ENCODE data around the gene B3GNT2.
"Not testable (repeated sequence)": the region's sequence is repeated elsewhere in the genome, so short reads cannot be mapped to it uniquely, and the experiment has no call there.

B3GNT2 gene

GRCh38 chr2:62229082-62229605 is 33.2 kb downstream of the B3GNT2 start:
- in situ Hi-C loops (cut with HindIII; ENCODE audit: low sequenced_read_pairs), result no loop called here

DNA sequence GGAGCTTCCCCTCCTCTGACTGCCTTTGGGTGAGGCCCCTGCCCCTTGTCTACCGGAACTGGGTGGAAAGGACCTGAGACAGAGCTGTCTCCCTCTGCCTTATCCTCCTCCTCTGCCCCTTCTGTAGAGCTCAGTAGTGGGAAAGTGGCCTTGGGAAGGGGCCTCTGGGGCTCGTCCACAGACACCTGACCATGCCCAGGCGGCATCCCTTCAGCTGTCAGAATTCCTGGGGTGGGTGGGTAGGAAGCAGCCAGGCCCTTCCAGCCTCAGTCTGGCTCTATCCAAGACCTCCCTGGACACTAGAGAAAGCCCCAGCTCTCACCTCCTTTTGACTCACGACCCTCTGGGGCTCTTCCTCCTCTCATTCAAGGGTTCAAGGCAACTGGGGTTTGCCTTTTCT is 35.6 kb downstream of the B3GNT2 start:
- in situ Hi-C loops (cut with HindIII; ENCODE audit: low sequenced_read_pairs), result no loop called here

DNA sequence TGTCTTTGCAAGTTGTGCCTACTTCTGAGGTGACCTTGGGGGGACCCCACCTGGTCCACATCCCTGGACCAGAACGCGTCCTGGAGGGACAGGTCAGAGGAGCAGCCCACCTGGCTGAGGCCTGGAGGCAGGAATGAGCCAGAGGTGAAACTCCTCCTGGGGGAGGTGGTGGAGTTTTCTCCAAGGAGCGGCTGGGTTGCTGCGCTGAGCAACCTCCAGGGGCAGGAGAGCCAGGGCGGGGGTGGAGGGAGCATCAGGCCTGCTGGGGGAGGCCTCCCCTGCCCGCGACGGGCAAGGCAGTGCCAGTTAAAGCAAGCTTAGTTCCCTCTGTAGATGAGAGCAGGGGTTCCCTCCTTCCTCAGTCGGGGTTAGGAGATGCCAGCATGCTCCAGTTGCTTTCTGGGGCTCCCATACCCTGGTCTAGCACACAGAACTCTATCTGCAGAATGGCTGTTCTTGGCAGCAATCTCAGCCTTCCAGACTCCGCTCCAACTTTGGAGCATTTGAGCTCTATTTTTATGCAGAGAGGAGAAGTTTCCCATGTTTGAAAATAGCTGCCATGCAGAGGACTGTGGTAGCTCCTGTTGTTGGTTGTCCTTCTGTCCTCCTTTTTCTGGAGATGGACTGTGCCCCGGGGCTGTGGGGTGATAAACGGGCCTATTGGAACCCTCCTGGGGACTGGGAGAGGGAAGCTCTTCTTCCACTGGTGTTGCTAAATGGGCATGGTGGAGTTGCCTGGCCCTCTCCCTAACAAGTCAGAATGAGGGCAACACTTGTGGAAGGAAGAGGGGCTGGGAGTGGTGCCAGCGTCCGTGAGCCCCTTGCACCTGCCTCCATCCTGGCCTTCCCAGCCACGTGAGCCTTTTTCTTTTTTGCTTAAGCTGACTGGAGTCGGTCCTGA is 39.1 kb downstream of the B3GNT2 start:
- in situ Hi-C loops (cut with HindIII; ENCODE audit: low sequenced_read_pairs), result loop anchor here (5.0 kb wide), 1 partner anchor 97 kb away; no protein-coding TSS in a partner anchor

- in situ Hi-C loops (cut with HindIII; ENCODE audit: low sequenced_read_pairs), result loop anchor here (5.0 kb wide), 1 partner anchor 96 kb away; no protein-coding TSS in a partner anchor
These were observed 40.6 kb downstream of the B3GNT2 start for GRCh38 chr2:62236499-62236898.

DNA sequence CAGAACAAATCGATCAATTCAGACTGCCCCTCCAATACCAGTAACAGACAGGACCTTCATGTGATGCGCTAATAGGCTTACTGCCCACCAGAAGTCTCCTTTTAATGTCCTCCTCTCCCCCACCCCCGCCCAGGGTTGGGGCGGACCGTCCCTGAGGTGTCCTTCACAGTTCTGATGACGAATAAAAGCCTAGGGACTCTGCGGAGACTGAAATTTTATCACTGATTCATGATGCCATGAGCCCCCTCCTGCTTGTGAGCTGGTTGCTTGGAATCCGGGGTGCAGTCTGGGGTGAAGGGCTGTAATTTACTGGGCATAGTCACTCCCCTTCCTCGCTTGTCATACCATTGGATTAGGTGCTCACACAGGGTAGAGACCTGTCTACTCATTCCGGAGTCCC is 42.3 kb downstream of the B3GNT2 start:
- in situ Hi-C loops (cut with HindIII; ENCODE audit: low sequenced_read_pairs), result loop anchor here (5.0 kb wide), 1 partner anchor 94 kb away; no protein-coding TSS in a partner anchor

GRCh38 chr2:62240546-62240945 is 44.6 kb downstream of the B3GNT2 start:
- in situ Hi-C loops (cut with HindIII; ENCODE audit: low sequenced_read_pairs), result no loop called here

- in situ Hi-C loops (cut with HindIII; ENCODE audit: low sequenced_read_pairs), result no loop called here
These were observed 48.1 kb downstream of the B3GNT2 start for GRCh38 chr2:62243983-62244382.

GRCh38 chr2:62248226-62248625 is 52.3 kb downstream of the B3GNT2 start:
- in situ Hi-C loops (cut with HindIII; ENCODE audit: low sequenced_read_pairs), result no loop called here

DNA sequence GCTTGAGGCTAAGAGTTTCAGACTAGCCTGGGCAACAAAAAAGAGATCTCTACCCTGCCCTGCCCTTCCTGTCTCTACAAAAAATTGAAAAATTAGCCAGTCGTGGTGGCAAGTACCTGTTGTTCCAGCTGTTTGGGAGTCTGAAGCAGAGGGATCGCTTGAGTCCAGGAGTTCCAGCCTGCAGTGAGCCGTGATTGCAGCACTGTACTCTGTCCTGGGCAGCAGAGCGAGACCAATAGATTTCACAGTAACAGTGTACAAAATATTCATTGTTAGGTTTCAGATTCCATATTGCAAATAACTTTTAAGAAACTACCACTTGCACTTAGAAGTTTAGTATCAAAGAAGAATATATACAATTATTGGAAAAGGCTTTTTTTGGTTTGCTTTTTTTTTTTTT is 54.3 kb downstream of the B3GNT2 start:
- in situ Hi-C loops (cut with HindIII; ENCODE audit: low sequenced_read_pairs), result no loop called here

DNA sequence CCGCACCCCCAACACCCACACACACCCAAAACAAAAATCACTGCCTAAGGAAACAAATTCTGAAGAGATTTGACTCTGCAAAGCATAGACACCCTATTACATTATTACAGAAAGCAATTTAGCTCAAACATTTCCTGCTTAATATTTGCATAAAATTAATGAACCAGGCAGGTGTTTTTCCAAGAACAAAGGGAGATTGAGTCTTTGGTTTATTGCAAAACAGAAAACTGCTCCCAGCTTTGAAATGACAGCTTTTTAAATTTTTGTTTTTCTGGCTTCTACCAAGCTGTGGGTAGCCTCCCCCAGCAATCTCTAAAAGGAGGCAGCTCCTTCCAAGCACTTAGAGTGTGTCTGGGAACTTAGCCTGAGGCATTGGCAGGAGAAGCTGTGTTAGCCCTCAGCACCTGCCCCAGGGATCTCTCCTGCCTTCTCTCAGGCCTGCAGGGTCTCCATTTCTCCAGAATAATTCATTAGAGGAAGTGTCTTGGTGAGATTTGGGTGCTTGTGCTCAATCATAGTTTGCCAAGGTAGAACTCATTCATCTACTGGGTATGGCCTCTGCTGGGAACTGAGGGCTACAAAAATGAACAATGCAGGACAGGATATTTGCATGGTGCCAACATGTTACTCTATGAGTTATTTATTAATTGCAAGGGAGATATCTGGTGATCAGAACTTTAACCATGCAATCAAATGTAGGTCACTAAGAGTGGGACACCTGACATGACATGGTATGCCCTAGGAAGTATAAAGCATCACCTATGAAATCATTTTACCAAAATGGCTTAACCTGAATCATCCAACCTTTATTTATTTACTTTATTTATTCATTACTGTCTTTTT is 58.7 kb downstream of the B3GNT2 start:
- in situ Hi-C loops (cut with HindIII; ENCODE audit: low sequenced_read_pairs), result loop anchor here (5.0 kb wide), 1 partner anchor 68 kb away; no protein-coding TSS in a partner anchor

DNA sequence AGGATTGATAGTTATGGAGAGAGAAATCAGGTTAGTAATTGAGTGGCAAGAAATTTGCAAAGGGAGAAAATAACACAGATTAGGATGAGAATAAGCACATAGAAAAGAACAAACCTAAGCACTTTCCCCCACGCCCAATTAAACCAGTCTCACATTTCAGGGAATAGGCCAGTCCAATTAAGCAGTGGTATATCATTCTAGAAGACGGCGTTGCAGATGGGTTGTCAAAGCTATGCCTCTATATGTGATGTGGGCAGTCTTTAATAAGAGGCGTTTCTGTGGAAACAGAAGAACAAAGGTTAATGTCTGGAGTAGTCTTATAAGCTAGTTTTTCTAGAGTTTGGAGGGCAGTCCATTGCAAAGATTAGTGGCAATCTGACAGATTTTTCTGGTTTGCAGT is 61.6 kb downstream of the B3GNT2 start:
- in situ Hi-C loops (cut with HindIII; ENCODE audit: low sequenced_read_pairs), result loop anchor here (5.0 kb wide), 1 partner anchor 65 kb away; no protein-coding TSS in a partner anchor

DNA sequence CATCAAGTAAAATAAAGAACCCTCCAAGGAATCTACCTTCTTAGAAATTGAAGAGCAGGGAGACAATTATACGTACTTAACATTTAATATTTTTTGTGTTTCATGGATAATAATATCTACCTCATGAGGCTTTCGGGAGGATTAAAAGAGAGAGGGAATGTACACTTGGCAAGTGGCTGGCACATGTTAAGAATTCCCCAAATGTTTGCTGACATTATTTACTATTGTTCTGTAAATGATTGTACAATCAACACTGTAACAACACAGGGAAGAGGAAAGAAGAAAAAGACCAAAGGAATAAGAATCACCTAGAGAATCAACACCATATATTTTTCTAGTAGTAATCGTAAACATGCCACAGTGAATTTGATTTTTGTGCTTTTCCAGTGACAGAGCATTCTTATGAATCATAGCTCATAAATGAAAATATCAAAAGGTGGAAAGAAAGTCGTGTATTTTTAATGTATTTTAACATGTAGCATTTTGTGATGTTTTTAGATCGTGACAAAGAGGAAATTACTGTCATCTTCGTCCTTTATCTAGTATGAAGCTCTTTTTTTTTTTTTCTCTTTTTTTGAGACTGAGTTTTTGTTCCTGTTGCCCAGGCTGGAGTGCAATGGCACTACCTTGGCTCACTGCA is 67.3 kb downstream of the B3GNT2 start:
- in situ Hi-C loops (cut with HindIII; ENCODE audit: low sequenced_read_pairs), result no loop called here

DNA sequence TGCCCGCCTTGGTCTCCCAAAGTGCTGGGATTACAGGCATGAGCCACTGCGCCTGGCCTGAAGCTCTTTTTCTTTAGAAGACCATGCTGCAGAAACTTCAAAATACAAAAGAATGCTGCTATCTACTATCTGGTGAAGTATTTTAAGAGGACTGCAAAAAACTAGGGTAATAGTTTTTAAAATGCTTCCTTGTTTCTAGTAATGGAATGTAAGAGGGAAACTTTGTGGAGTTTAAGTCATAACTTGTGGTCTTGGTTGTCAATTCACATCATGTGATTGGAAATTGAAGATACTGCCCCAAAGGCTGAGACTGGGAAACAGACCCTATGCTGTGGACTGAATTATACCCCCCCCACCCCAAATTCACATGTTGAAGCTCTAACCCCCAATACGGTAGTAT is 68.3 kb downstream of the B3GNT2 start:
- in situ Hi-C loops (cut with HindIII; ENCODE audit: low sequenced_read_pairs), result no loop called here

- in situ Hi-C loops (cut with HindIII; ENCODE audit: low sequenced_read_pairs), result no loop called here
These were observed 69.2 kb downstream of the B3GNT2 start for GRCh38 chr2:62265106-62265505.

DNA sequence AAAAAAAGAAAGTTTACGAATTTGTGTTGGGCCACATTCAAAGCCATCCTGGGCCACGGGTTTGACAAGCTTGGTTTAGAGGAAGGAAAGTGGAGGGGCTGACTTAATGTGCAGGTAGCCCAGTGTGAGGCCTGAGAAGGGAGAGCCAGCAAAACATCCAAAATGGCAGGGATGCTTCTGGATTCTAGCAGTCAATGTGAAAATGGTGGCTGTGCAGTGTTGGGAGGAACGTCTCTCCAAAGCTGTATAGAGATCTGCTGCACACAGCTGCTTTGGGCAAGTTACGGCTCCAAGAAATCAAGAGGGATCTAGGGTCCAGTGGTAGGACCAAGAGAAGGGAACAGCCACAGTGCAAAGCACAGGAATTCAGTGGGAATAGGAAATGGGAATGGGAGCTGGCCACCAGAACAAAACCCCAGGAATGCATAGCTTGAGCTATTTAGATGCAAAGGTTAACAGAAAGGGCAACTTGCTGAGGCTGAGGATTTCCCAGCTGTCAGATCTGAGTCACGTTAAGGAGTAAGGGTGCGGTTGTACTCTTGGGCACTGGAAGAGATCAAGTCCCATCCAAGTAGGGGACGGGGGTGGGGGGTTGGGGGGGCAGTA is 70.6 kb downstream of the B3GNT2 start:
- in situ Hi-C loops (cut with HindIII; ENCODE audit: low sequenced_read_pairs), result no loop called here

DNA sequence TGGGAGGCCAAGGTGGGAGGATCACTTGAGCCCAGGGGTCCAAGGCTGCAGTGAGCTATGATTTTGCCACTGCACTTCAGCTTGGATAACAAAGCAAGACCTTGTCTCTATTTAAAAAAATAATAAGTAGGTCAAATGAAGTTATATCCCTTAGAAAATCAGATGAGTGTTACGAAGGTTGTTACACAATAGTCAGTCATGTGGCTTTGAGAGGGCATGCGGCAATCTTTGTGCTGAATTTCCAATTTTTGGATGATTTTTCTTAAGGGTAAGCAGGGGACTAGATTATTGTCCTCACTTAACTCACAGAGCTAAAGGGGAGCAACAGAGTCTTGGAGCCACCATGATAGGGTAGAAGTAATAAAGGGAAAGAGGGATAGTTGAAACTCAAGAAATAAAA is 71.8 kb downstream of the B3GNT2 start:
- in situ Hi-C loops (cut with HindIII; ENCODE audit: low sequenced_read_pairs), result no loop called here

DNA sequence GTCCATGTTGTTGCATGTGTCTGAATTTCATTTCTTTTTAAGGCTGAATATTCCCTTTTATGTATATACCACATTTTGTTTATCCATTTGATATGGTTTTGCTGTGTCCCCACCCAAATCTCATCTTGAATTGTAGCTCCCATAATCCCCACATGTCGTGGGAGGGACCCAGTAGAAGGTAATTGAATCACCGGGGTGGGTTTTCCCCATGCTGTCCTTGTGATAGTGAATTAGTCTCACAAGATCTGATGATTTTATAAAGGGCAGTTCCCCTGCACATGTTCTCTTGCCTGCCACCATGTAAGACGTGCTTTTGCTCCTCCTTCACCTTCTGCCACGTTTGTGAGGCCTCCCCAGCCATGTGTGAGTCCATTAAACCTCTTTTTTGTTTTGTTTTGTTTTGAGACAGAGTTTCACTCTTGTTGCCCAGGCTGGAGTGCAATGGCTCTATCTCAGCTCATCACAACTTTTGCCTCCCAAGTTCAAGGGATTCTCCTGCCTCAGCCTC is 72.8 kb downstream of the B3GNT2 start:
- in situ Hi-C loops (cut with HindIII; ENCODE audit: low sequenced_read_pairs), result not testable (repeated sequence)

- in situ Hi-C loops (cut with HindIII; ENCODE audit: low sequenced_read_pairs), result no loop called here
These were observed 74.8 kb downstream of the B3GNT2 start for GRCh38 chr2:62270728-62271127.
